ENCODE measurements around the gene GRM1. TPM values are rescaled to one million over a fixed set of nuclear protein-coding genes. Genes with fewer than 3 reads are reported as not detected.

Gene GRM1
- polyA plus RNA-seq, 1 experiment = 0.02 TPM

- ChIA-PET CTCF (no interaction called here), POLR2A (no interaction called here)
- Histone ChIP-seq H3K36me3 (ENCODE audit: control insufficient read depth, insufficient read depth, low read length) (no peaks in the 10 kb centered on the region), H3K4me3 (ENCODE audit: low read depth, low read length) (no peak overlapping the region), H3K27me3 (ENCODE audit: control insufficient read depth, insufficient read depth, low read length) (no peaks in the 10 kb centered on the region)
- TF ChIP-seq, protein P1, sequence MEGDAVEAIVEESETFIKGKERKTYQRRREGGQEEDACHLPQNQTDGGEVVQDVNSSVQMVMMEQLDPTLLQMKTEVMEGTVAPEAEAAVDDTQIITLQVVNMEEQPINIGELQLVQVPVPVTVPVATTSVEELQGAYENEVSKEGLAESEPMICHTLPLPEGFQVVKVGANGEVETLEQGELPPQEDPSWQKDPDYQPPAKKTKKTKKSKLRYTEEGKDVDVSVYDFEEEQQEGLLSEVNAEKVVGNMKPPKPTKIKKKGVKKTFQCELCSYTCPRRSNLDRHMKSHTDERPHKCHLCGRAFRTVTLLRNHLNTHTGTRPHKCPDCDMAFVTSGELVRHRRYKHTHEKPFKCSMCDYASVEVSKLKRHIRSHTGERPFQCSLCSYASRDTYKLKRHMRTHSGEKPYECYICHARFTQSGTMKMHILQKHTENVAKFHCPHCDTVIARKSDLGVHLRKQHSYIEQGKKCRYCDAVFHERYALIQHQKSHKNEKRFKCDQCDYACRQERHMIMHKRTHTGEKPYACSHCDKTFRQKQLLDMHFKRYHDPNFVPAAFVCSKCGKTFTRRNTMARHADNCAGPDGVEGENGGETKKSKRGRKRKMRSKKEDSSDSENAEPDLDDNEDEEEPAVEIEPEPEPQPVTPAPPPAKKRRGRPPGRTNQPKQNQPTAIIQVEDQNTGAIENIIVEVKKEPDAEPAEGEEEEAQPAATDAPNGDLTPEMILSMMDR (IDR thresholded peaks at IDR 0.05; ENCODE audit: insufficient read depth, low read depth, low read length) = no peak
- DNase-seq (ENCODE audit: low read depth) = no peak
Observed at GRCh38 chr6:146092961-146093686, 64.3 kb downstream of the GRM1 start.

DNA sequence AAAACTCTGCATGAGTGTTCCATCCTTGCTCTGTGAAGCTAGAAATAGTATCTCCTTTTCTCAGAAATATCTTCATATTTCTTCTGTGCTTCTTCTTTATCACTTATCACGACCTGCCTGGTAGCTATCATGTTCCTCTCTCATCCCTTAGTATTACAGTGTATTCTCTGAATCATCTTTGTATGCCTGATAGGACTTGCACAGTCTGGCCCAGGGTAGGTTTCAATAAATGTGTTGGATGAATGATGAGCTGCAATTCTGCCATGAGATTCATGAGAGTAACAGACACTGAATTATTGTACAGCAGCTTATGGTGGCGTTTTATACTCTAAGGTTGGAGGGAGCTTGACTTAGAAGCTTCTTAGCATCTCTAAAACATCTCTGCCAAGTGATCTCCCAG is 66.6 kb downstream of the GRM1 start:
- TF ChIP-seq, protein P1 (IDR thresholded peaks at IDR 0.05; ENCODE audit: insufficient read depth, low read depth, low read length) = no peak
- no peak overlapping the region for H3K4me3 ChIP-seq (ENCODE audit: low read depth, low read length)
- H3K27me3 ChIP-seq (ENCODE audit: control insufficient read depth, insufficient read depth, low read length) = no peaks in the 10 kb centered on the region
- CTCF ChIA-PET = no interaction called here
- H3K36me3 ChIP-seq (ENCODE audit: control insufficient read depth, insufficient read depth, low read length) = no peaks in the 10 kb centered on the region
- DNase-seq (ENCODE audit: low read depth) = no peak
- POLR2A ChIA-PET = no interaction called here

DNA sequence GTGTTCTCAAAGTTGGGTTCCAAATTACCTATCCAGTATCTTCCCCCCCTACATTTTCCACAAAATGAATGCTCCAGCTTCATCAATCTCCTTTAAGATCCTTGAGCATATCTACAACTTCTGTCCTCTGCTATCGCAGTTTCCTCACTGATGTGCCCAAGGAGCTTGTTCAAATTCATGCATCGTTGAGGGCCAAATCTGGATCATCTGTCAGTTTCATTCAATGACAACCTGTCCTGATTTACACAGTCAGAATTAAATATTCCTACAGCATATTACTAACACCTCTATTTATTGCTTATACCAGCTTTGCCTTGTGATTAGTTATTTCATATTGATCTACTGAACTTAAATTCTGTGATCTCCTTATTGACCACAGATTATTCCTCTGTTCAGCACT is 68.7 kb downstream of the GRM1 start:
- ChIA-PET POLR2A (no interaction called here), CTCF (no interaction called here)
- no peaks in the 10 kb centered on the region for H3K36me3 ChIP-seq (ENCODE audit: control insufficient read depth, insufficient read depth, low read length)
- no peak overlapping the region for H3K4me3 ChIP-seq (ENCODE audit: low read depth, low read length)
- DNase-seq (ENCODE audit: low read depth) = no peak
- TF ChIP-seq, protein P1 (IDR thresholded peaks at IDR 0.05; ENCODE audit: insufficient read depth, low read depth, low read length) = no peak
- H3K27me3 ChIP-seq (ENCODE audit: control insufficient read depth, insufficient read depth, low read length) = no peaks in the 10 kb centered on the region

DNA sequence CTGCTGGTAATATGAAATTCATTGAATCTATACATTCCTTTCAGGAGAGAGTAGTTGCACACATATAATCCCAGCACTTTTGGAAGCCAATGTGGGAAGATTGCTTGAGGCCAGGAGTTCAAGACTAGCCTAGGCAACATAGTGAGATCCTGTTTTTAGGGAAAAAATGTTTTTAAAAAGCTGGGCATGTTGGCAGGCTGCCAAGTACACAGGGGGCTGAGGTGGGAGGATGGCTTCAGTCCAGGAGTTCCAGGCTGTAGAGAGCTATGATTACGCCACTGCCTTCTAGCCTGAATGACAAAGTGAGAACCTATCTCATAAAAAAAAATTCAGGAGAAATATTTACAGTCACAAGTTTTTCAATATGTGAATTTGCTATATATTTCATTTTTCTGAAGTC is 71.9 kb downstream of the GRM1 start:
- Histone ChIP-seq H3K36me3 (ENCODE audit: control insufficient read depth, insufficient read depth, low read length) (no peaks in the 10 kb centered on the region), H3K27me3 (ENCODE audit: control insufficient read depth, insufficient read depth, low read length) (no peaks in the 10 kb centered on the region), H3K4me3 (ENCODE audit: low read depth, low read length) (no peak overlapping the region)
- DNase-seq (ENCODE audit: low read depth) = no peak
- POLR2A ChIA-PET = interaction anchor here (0.6 kb wide), 1 partner anchor 12 kb away, joined by 4 read pairs; no protein-coding TSS in a partner anchor
- CTCF ChIA-PET = interaction anchor here (0.9 kb wide), 1 partner anchor 11 kb away, joined by 3 read pairs; no protein-coding TSS in a partner anchor
- TF ChIP-seq, protein P1 (IDR thresholded peaks at IDR 0.05; ENCODE audit: insufficient read depth, low read depth, low read length) = no peak

DNA sequence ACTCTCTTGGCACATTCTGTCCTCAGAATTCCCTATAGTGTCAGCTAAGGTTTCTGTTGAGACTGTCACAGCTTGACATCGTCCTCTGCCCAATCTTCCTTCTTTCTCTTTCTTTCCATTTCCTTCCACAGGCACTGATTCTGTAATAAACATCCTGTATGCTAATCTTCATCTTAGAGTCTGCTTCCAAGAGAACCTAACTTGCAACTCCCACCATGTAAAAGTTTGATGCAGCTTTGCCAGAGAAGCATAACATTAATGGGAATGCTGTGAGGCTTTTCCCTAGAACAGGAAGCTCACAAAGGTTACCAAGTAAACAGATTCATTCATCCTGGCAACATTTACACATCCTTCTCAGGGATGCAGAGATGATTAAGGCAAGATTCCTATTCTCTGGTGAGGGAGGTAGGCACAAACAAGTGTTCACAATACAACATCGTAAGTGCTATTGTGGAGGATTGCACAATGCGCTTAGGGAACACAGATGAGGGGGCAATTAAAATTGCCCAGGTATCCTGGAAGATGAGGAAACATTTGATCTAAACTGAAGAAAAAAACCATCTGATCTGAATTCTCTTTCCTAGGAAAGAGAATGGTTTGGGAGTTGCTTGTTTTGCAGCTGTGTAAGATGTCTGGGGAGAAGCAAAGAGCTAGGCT is 74.7 kb downstream of the GRM1 start:
- no peak for DNase-seq (ENCODE audit: low read depth)
- CTCF ChIA-PET = no interaction called here
- Histone ChIP-seq H3K36me3 (ENCODE audit: control insufficient read depth, insufficient read depth, low read length) (no peaks in the 10 kb centered on the region), H3K27me3 (ENCODE audit: control insufficient read depth, insufficient read depth, low read length) (no peaks in the 10 kb centered on the region), H3K4me3 (ENCODE audit: low read depth, low read length) (no peak overlapping the region)
- TF ChIP-seq, protein P1 (IDR thresholded peaks at IDR 0.05; ENCODE audit: insufficient read depth, low read depth, low read length) = no peak
- POLR2A ChIA-PET = no interaction called here

All from BJ (cell line).